Liver (tissue), 9 donors: Measurements from ENCODE around the gene FBXL15. TPM values are rescaled to one million over a fixed set of nuclear protein-coding genes. Genes with fewer than 3 reads are reported as not detected.

Source experiments
- DNase-seq: peaks from one replicate; pipeline ENCODE4 v3.0.0-alpha.2; 2017; ENCODE audit warnings: low spot score
- H3K27ac ChIP-seq, 2 donors: one replicate each; pipeline ENCODE4 v1.7.0; 2013; ENCODE audit warnings: inconsistent platforms in 2 of 2, low read length in 2 of 2, control low read depth in 1 of 2, low read depth in 1 of 2, mild to moderate bottlenecking in 1 of 2
- H3K27me3 ChIP-seq, 4 donors: one replicate each; pipeline versions ENCODE4 v1.6.1 to v1.7.0; 2013; ENCODE audit warnings: low read length in 3 of 4, inconsistent platforms in 1 of 4, mild to moderate bottlenecking in 1 of 4, moderate library complexity in 1 of 4; ENCODE audit not compliant: control insufficient read depth in 4 of 4, insufficient read depth in 4 of 4
- H3K36me3 ChIP-seq, 4 donors: one replicate each; pipeline versions ENCODE4 v1.6.1 to v1.7.0; 2013; ENCODE audit warnings: low read length in 3 of 4, mild to moderate bottlenecking in 3 of 4, low read depth in 1 of 4, moderate library complexity in 1 of 4; ENCODE audit not compliant: control insufficient read depth in 4 of 4, insufficient read depth in 3 of 4
- H3K4me1 ChIP-seq, 4 donors: one replicate each; pipeline versions ENCODE4 v1.6.1 to v1.7.0; 2013; ENCODE audit warnings: low read length in 3 of 4, mild to moderate bottlenecking in 3 of 4, moderate library complexity in 1 of 4; ENCODE audit not compliant: control insufficient read depth in 4 of 4, insufficient read depth in 4 of 4
- H3K4me3 ChIP-seq, 3 donors: one replicate each; pipeline versions ENCODE4 v1.6.1 to v1.7.0; 2013; ENCODE audit warnings: low read length in 3 of 3, control low read depth in 1 of 3, low read depth in 1 of 3, mild to moderate bottlenecking in 1 of 3
- H3K9ac ChIP-seq, 2 donors: one replicate each; pipeline ENCODE4 v1.7.0; 2013; ENCODE audit warnings: low read length in 2 of 2, mild to moderate bottlenecking in 2 of 2, moderate library complexity in 2 of 2, control low read depth in 1 of 2, low read depth in 1 of 2
- H3K9me3 ChIP-seq, 4 donors: one replicate each; pipeline versions ENCODE4 v1.6.1 to v1.7.0; 2013; ENCODE audit warnings: low read length in 3 of 4; ENCODE audit not compliant: control insufficient read depth in 4 of 4
- ATF3 ChIP-seq: IDR thresholded peaks from 2 replicates; pipeline ENCODE4 v1.6.1; 2016; ENCODE audit warnings: antibody characterized with exemption
- CTCF ChIP-seq: fragments of 150-350 bp; IDR thresholded peaks from 2 replicates; pipeline ENCODE4 v1.5.1; 2017; ENCODE audit warnings: improper control_type of control experiment, low read depth, low read length; ENCODE audit not compliant: missing input control
- EGR1 ChIP-seq, 2 donors: IDR thresholded peaks; 2 replicates each; pipeline ENCODE4 v1.6.1; 2016 to 2018; ENCODE audit warnings: antibody characterized with exemption in 2 of 2, low read depth in 2 of 2
- FOXA2 ChIP-seq: IDR thresholded peaks from 2 replicates; pipeline ENCODE4 v1.6.1; 2016; ENCODE audit warnings: antibody characterized with exemption
- GABPA ChIP-seq, 2 donors: IDR thresholded peaks in 1 of 2; conservative IDR thresholded peaks in 1 of 2; 2 replicates each; pipeline ENCODE4 v1.6.1; 2016; ENCODE audit warnings: antibody characterized with exemption in 2 of 2, mild to moderate bottlenecking in 1 of 2, moderate library complexity in 1 of 2
- HNF4A ChIP-seq, 2 donors: conservative IDR thresholded peaks; 2 replicates each; pipeline ENCODE4 v1.6.1; 2016; ENCODE audit warnings: antibody characterized with exemption in 2 of 2, mild to moderate bottlenecking in 2 of 2
- HNF4G ChIP-seq: IDR thresholded peaks from 2 replicates; pipeline ENCODE4 v1.6.1; 2016; ENCODE audit warnings: antibody characterized with exemption
- JUND ChIP-seq, 2 donors: IDR thresholded peaks; 2 replicates each; pipeline ENCODE4 v1.6.1; 2016; ENCODE audit warnings: antibody characterized with exemption in 2 of 2
- MAX ChIP-seq: IDR thresholded peaks from 2 replicates; pipeline ENCODE4 v1.6.1; 2016; ENCODE audit warnings: antibody characterized with exemption
- NR2F2 ChIP-seq: IDR thresholded peaks from 2 replicates; pipeline ENCODE4 v1.6.1; 2016; ENCODE audit warnings: antibody characterized with exemption
- RAD21 ChIP-seq, 2 donors: IDR thresholded peaks; 2 replicates each; pipeline ENCODE4 v1.6.1; 2016; ENCODE audit warnings: antibody characterized with exemption in 2 of 2, mild to moderate bottlenecking in 2 of 2
- REST ChIP-seq: IDR thresholded peaks from 2 replicates; pipeline ENCODE4 v1.6.1; 2016; ENCODE audit warnings: antibody characterized with exemption, mild to moderate bottlenecking
- RXRA ChIP-seq, 2 donors: IDR thresholded peaks; 2 replicates each; pipeline ENCODE4 v1.6.1; 2017 to 2018; ENCODE audit warnings: antibody characterized with exemption in 2 of 2, mild to moderate bottlenecking in 1 of 2
- SP1 ChIP-seq: IDR thresholded peaks from 2 replicates; pipeline ENCODE4 v1.6.1; 2018; ENCODE audit warnings: antibody characterized with exemption, mild to moderate bottlenecking
- TAF1 ChIP-seq: conservative IDR thresholded peaks from 2 replicates; pipeline ENCODE4 v1.6.1; 2016; ENCODE audit warnings: antibody characterized with exemption, mild to moderate bottlenecking
- YY1 ChIP-seq: IDR thresholded peaks from 2 replicates; pipeline ENCODE4 v1.6.1; 2016; ENCODE audit warnings: antibody characterized with exemption, mild to moderate bottlenecking
- ZBTB33 ChIP-seq: IDR thresholded peaks from 2 replicates; pipeline ENCODE4 v1.6.1; 2016; ENCODE audit warnings: antibody characterized with exemption
- WGBS: extraction: QIAGEN DNeasy Blood & Tissue Kit; methylation state at CpG from one replicate; pipeline ENCODE4 v1.1.7; 2013; 5-methylcytosine and 5-hydroxymethylcytosine counted together
- polyA plus RNA-seq, 2 donors: library from polyadenylated mRNA; stranded (reverse) in 1 of 2; unstranded in 1 of 2; fragments of 200-250 nt in 1 of 2; fragments of >200 nt in 1 of 2; fragmentation: Nextera tagmentation in 1 of 2; extraction: Ambion mirVana in 1 of 2; gene quantifications; one replicate each; pipeline versions ENCODE4 v1.2.1 to v1.2.3, GENCODE V29; 2013 to 2015
- total RNA-seq, 2 donors: library from RNA; depleted of rRNA; stranded (reverse); fragments of >200 nt; gene quantifications; one replicate each; pipeline ENCODE4 v1.2.3, GENCODE V29; 2014
- donor health status: healthy.
- donor health status: healthy.
- donor health status: healthy.
- donor health status: healthy.
- donor health status: healthy.

The FBXL15 gene
- total and polyA plus RNA-seq, 4 donors: 4.4 to 14.4 (median 10.0) TPM

- Histone ChIP-seq H3K9me3 (no peaks in the 10 kb centered on the region), H3K9ac (no peak overlapping the region), H3K27me3 (no peaks in the 10 kb centered on the region), H3K36me3 (peaks cover 0 to 2% (median 0%) of the 10 kb centered on the region in 4 donors), H3K27ac (no peak overlapping the region), H3K4me3 (no peak overlapping the region), H3K4me1 (peaks cover 8 to 32% (median 24%) of the 10 kb centered on the region in 4 donors)
- 81% methylated on average over 3 of the region's 3 CpGs for WGBS
- no peak for DNase-seq
- TF ChIP-seq HNF4G (no peak), RAD21 (IDR thresholded peaks at IDR 0.05) (no peak), HNF4A (conservative IDR thresholded peaks at IDR 0.05) (no peak), JUND (IDR thresholded peaks at IDR 0.05) (no peak), CTCF (no peak), MAX (no peak)
Observed at GRCh38 chr10:102465466-102465865, 44.8 kb downstream of the FBXL15 start.

- TF ChIP-seq GABPA (IDR thresholded peaks at IDR 0.05 in 1 of 2, conservative IDR thresholded peaks at IDR 0.05 in 1 of 2): no peak
- TF ChIP-seq TAF1: no peak
- no peak for TF ChIP-seq RXRA (IDR thresholded peaks at IDR 0.05)
- no peak for TF ChIP-seq RAD21 (IDR thresholded peaks at IDR 0.05)
- Histone ChIP-seq H3K4me1 (peaks cover 2 to 14% (median 12%) of the 10 kb centered on the region in 4 donors), H3K27me3 (no peaks in the 10 kb centered on the region), H3K4me3 (no peak overlapping the region), H3K9me3 (no peaks in the 10 kb centered on the region), H3K36me3 (peaks cover 0 to 2% (median 0%) of the 10 kb centered on the region in 4 donors), H3K27ac (no peak overlapping the region), H3K9ac (no peak overlapping the region)
- WGBS: 85% methylated on average over 6 of the region's 6 CpGs
- DNase-seq: no peak
Observed at GRCh38 chr10:102467318-102467717, 46.7 kb downstream of the FBXL15 start.

GRCh38 chr10:102467971-102468438 lies 47.4 kb downstream of the FBXL15 start:
- Histone ChIP-seq H3K36me3 (peaks cover 0 to 2% (median 0%) of the 10 kb centered on the region in 4 donors), H3K9me3 (no peaks in the 10 kb centered on the region), H3K4me3 (no peak overlapping the region), H3K27ac (no peak overlapping the region), H3K27me3 (no peaks in the 10 kb centered on the region), H3K4me1 (peaks cover 0 to 7% (median 5%) of the 10 kb centered on the region in 4 donors), H3K9ac (no peak overlapping the region)
- no peak for DNase-seq
- no peak for TF ChIP-seq ZBTB33
- TF ChIP-seq FOXA2: no peak
- TF ChIP-seq HNF4G: no peak
- no peak for TF ChIP-seq REST
- no peak for TF ChIP-seq RAD21 (IDR thresholded peaks at IDR 0.05)
- TF ChIP-seq SP1: no peak
- no peak for TF ChIP-seq MAX
- no peak for TF ChIP-seq NR2F2
- TF ChIP-seq ATF3: no peak
- TF ChIP-seq RXRA (IDR thresholded peaks at IDR 0.05): no peak
- TF ChIP-seq YY1: no peak
- TF ChIP-seq CTCF: no peak
- no peak for TF ChIP-seq HNF4A (conservative IDR thresholded peaks at IDR 0.05)
- TF ChIP-seq GABPA (IDR thresholded peaks at IDR 0.05 in 1 of 2, conservative IDR thresholded peaks at IDR 0.05 in 1 of 2): no peak
- no peak for TF ChIP-seq EGR1 (IDR thresholded peaks at IDR 0.05; ENCODE audit: low read depth in 2 of 2)
- 70% methylated on average over 6 of the region's 6 CpGs for WGBS
